Endothelial cell of umbilical vein (primary cell): Measurements from ENCODE around the gene FAM53B. TPM values are rescaled to one million over a fixed set of nuclear protein-coding genes. Genes with fewer than 3 reads are reported as not detected.

Source experiments
- BruUV-seq: library from RNA; stranded (reverse); fragments of 400-500 nt; replicated peaks from 2 replicates; lab custom pipeline; 2021; lab: Mats Ljungman, UMichigan
- CTCF ChIA-PET: fragments of 300-600, 350-600 bp; sonication (Branson Sonifier 250); formaldehyde crosslinking; loops from one replicate; lab custom pipeline; 2021; ENCODE audit warnings: antibody characterized with exemption, inconsistent platforms; lab: Charles Lee
- POLR2A ChIA-PET: fragments of 300-600, 350-600 bp; sonication (Branson Sonifier 250); formaldehyde crosslinking; loops from one replicate; lab custom pipeline; 2021; ENCODE audit warnings: antibody characterized with exemption, inconsistent platforms; lab: Charles Lee
- DNase-seq: peaks from one replicate; pipeline ENCODE4 v3.0.0-alpha.2; 2011; ENCODE audit warnings: low read depth, low spot score
- FAIRE-seq: peaks from 2 replicates; lab custom pipeline; 2011; peaks lifted over from hg19 to GRCh38; lab: Jason Lieb, UNC
- H2AFZ ChIP-seq: 2 replicates; pipeline ENCODE4 v1.6.0; 2012; ENCODE audit warnings: low read depth, low read length, control low read depth, inconsistent platforms
- H3K27ac ChIP-seq: 2 replicates; pipeline ENCODE4 v1.5.1; 2011; ENCODE audit warnings: low read depth, mild to moderate bottlenecking, control low read depth, low read length, moderate library complexity; ENCODE audit not compliant: insufficient read depth
- H3K27me3 ChIP-seq, 2 experiments: 2 replicates each; pipeline versions ENCODE4 v1.6.0 to v1.6.1; 2011; ENCODE audit warnings: low read length in 2 of 2, mixed read lengths in 1 of 2; ENCODE audit not compliant: control insufficient read depth in 2 of 2, insufficient read depth in 2 of 2
- H3K36me3 ChIP-seq, 2 experiments: 2 replicates in 1 of 2; 3 replicates in 1 of 2; pipeline ENCODE4 v1.5.1; 2011; ENCODE audit warnings: low read length in 2 of 2, mild to moderate bottlenecking in 1 of 2, moderate library complexity in 1 of 2; ENCODE audit not compliant: control insufficient read depth in 2 of 2, insufficient read depth in 2 of 2; ENCODE audit errors: extremely low read depth in 1 of 2
- H3K4me1 ChIP-seq: 3 replicates; pipeline ENCODE4 v1.5.1; 2011; ENCODE audit warnings: mild to moderate bottlenecking, low read length; ENCODE audit not compliant: control insufficient read depth, insufficient read depth; ENCODE audit errors: extremely low read depth
- H3K4me2 ChIP-seq: 2 replicates; pipeline ENCODE4 v1.6.1; 2011; ENCODE audit warnings: low read length, control low read depth, mixed read lengths; ENCODE audit not compliant: insufficient read depth
- H3K4me3 ChIP-seq, 3 experiments: fragments of 200-600 bp in 1 of 3; sonication (generic), shearing (Covaris generic) in 1 of 3; replicated peaks in 1 of 3; 2 replicates each; pipeline ENCODE4 v1.5.1; 2011 to 2016; ENCODE audit warnings: control low read depth in 3 of 3, low read length in 3 of 3, mild to moderate bottlenecking in 2 of 3, inconsistent platforms in 1 of 3, low read depth in 1 of 3, moderate library complexity in 1 of 3; ENCODE audit not compliant: insufficient read depth in 1 of 3
- H3K79me2 ChIP-seq: 2 replicates; pipeline ENCODE4 v1.6.0; 2012; ENCODE audit warnings: low read length, inconsistent platforms; ENCODE audit not compliant: control insufficient read depth, insufficient read depth
- H3K9ac ChIP-seq: replicated peaks from 2 replicates; pipeline ENCODE3; 2011; ENCODE audit warnings: low read length, control low read depth; ENCODE audit not compliant: insufficient read depth; ENCODE audit errors: extremely low read depth
- H3K9me1 ChIP-seq: replicated peaks from 3 replicates; pipeline ENCODE4 v1.6.0; 2011; ENCODE audit warnings: mild to moderate bottlenecking, low read length; ENCODE audit not compliant: control insufficient read depth, insufficient read depth; ENCODE audit errors: extremely low read depth
- H3K9me3 ChIP-seq: replicated peaks from 2 replicates; pipeline ENCODE4 v1.5.1; 2012; ENCODE audit warnings: low read length, inconsistent platforms; ENCODE audit not compliant: control insufficient read depth, insufficient read depth
- H4K20me1 ChIP-seq: replicated peaks from 2 replicates; pipeline ENCODE3; 2011; ENCODE audit warnings: mild to moderate bottlenecking, low read length; ENCODE audit not compliant: control insufficient read depth, insufficient read depth; ENCODE audit errors: extremely low read depth
- EZH2 ChIP-seq: IDR thresholded peaks from 2 replicates; pipeline ENCODE4 v1.6.1; 2012; ENCODE audit warnings: borderline replicate concordance, low read depth, mild to moderate bottlenecking, moderate library complexity, low read length, inconsistent platforms; ENCODE audit not compliant: severe bottlenecking
- FOS ChIP-seq: IDR thresholded peaks from 2 replicates; pipeline ENCODE4 v1.6.1; 2011; ENCODE audit warnings: mild to moderate bottlenecking, low read length, moderate library complexity, borderline replicate concordance; ENCODE audit not compliant: insufficient read depth
- JUN ChIP-seq: IDR thresholded peaks from 2 replicates; pipeline ENCODE4 v1.6.1; 2011; ENCODE audit warnings: borderline replicate concordance, low read depth; ENCODE audit not compliant: insufficient read length, insufficient read depth
- MYC ChIP-seq: IDR thresholded peaks from one replicate; pipeline ENCODE4 v1.6.1; 2011; ENCODE audit warnings: mild to moderate bottlenecking, low read depth, low read length
- POLR2A ChIP-seq: IDR thresholded peaks from 2 replicates; pipeline ENCODE4 v1.6.1; 2012; ENCODE audit warnings: low read depth, mild to moderate bottlenecking, control low read depth, low read length
- dilution Hi-C: fragments of 300-500 bp; cut with MboI; formaldehyde crosslinking; loops from one replicate; pipeline ENCODE4 v1.15.0; 2019; ENCODE audit warnings: low sequenced_read_pairs; ENCODE audit not compliant: extremely low pct_ligation_motif_present
- intact Hi-C: fragments of 100-400 bp; cut with micrococcal nuclease; formaldehyde crosslinking; loops from one replicate; pipeline ENCODE4 v1.10.0; 2022
- polyA plus RNA-seq, 4 experiments: library from polyadenylated mRNA; depleted of rRNA in 3 of 4; stranded (reverse) in 3 of 4; unstranded in 1 of 4; fragments of >200 nt; gene quantifications; 2 replicates each; pipeline versions ENCODE4 v1.2.1 to v1.2.3, GENCODE V29; 2011 to 2012; ENCODE audit warnings: missing spikeins in 1 of 4
- total RNA-seq: library from RNA; stranded (reverse); gene quantifications from 2 replicates; pipeline ENCODE4 v1.2.3, GENCODE V29; 2021
- TF ChIP-seq, protein P1 (sequence below), 2 donors: IDR thresholded peaks; 1 replicate in 1 of 2; 2 replicates in 1 of 2; pipeline ENCODE4 v1.5.1; 2011; ENCODE audit warnings: low read length in 2 of 2, mild to moderate bottlenecking in 2 of 2, moderate library complexity in 2 of 2, control low read depth in 1 of 2, inconsistent platforms in 1 of 2, low read depth in 1 of 2; ENCODE audit not compliant: insufficient read depth in 1 of 2; ENCODE audit errors: extremely low read depth in 1 of 2
- TF ChIP-seq, protein P2 (sequence below): IDR thresholded peaks from 2 replicates; pipeline ENCODE4 v1.6.1; 2011; ENCODE audit not compliant: insufficient read depth, insufficient read length

FAM53B gene
- total and polyA plus RNA-seq, 2 donors (not counting 3 experiments of a cell fraction or from before 2014, with no cell fraction given), result 8.5 to 21.1 TPM

DNA sequence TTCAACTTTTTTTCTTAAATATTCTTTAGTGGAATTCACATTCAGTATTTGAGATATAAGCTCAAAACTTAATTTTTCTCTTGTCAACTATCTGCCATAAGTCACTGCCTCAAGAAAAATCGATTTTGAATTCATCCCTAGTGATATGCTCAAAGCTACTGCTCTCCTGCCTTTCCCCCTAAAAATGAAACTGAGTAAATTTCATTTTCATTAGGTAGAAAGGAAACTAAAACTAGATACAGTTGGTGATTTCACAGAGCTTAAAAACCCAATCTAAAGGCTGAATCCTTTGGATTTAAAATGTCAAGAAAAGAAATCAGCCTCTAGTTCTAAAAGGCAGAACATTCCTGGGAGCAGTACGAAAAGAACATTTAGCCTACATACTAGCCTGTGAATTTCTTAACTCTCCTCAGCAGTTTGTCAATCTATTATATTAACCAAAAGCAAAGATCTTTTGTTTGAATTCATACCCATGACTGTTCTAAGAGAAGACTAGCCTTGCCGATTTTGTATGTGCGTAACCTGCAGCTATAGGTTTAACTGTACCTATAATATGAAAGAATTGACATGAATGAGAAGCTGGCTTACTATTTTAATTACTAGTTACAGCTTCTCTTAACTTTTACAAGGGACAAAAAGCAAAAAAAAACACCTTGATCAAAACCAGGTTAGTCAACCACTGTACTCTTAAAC, 4.9 kb upstream of the FAM53B start:
- no TSS peak for BruUV-seq
- dilution Hi-C loops, result no loop called here

More for the DNA sequence above, 4.9 kb upstream of the FAM53B start:
- Histone ChIP-seq H3K9me3 (no peaks in the 10 kb centered on the region), H3K4me3 (no peak overlapping the region), H4K20me1 (no peaks in the 10 kb centered on the region), H3K4me2 (no peak overlapping the region), H3K27me3 (no peaks in the 10 kb centered on the region), H3K79me2 (no peaks in the 10 kb centered on the region), H3K36me3 (no peaks in the 10 kb centered on the region), H3K27ac (no peak overlapping the region), H3K9ac (no peak overlapping the region), H3K4me1 (peaks cover 9% of the 10 kb centered on the region), H3K9me1 (no peaks in the 10 kb centered on the region), H2AFZ (no peak overlapping the region)
- TF ChIP-seq, protein P1, sequence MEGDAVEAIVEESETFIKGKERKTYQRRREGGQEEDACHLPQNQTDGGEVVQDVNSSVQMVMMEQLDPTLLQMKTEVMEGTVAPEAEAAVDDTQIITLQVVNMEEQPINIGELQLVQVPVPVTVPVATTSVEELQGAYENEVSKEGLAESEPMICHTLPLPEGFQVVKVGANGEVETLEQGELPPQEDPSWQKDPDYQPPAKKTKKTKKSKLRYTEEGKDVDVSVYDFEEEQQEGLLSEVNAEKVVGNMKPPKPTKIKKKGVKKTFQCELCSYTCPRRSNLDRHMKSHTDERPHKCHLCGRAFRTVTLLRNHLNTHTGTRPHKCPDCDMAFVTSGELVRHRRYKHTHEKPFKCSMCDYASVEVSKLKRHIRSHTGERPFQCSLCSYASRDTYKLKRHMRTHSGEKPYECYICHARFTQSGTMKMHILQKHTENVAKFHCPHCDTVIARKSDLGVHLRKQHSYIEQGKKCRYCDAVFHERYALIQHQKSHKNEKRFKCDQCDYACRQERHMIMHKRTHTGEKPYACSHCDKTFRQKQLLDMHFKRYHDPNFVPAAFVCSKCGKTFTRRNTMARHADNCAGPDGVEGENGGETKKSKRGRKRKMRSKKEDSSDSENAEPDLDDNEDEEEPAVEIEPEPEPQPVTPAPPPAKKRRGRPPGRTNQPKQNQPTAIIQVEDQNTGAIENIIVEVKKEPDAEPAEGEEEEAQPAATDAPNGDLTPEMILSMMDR (IDR thresholded peaks at IDR 0.05; ENCODE audit: extremely low read depth in 1 of 2, insufficient read depth in 1 of 2, low read depth in 1 of 2, low read length in 2 of 2), result no peak
- TF ChIP-seq EZH2 (no peak), MYC (no peak), JUN (no peak), FOS (no peak), POLR2A (no peak)
- TF ChIP-seq, protein P2, sequence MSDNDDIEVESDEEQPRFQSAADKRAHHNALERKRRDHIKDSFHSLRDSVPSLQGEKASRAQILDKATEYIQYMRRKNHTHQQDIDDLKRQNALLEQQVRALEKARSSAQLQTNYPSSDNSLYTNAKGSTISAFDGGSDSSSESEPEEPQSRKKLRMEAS, result no peak
- CTCF ChIA-PET, result interaction anchor here (0.7 to 6.8 kb wide), 7 partner anchors 8 to 218 kb away, joined by 3 to 218 read pairs (median 5); no protein-coding TSS in a partner anchor
- no peak for FAIRE-seq
- intact Hi-C loops, result loop anchor here (5.0 kb wide), 1 partner anchor 347 kb away; no protein-coding TSS in a partner anchor
- POLR2A ChIA-PET, result no interaction called here
- DNase-seq, result no peak
